Activated T-helper 1 cell treated with anti-CD3 and anti-CD28 coated beads, Interleukin-2, amount 50 U/mL, for 16 hours (primary cell): ENCODE results near the gene NFU1.
"Not testable (repeated sequence)": the region's sequence is repeated elsewhere in the genome, so short reads cannot be mapped to it uniquely, and the experiment has no call there.

Source experiments
- DNase-seq, 2 donors: peaks; one replicate each; pipeline ENCODE4 v3.0.0-alpha.2; 2020; ENCODE audit warnings: low read depth in 1 of 2, low spot score in 1 of 2

The NFU1 gene

GRCh38 chr2:69450735-69451416 is 13.6 kb upstream of the NFU1 start:
- no peak for DNase-seq

GRCh38 chr2:69449906-69450305 is 12.7 kb upstream of the NFU1 start:
- DNase-seq, result no peak

- not testable (repeated sequence) for DNase-seq
Observed at GRCh38 chr2:69443673-69444072, 6.4 kb upstream of the NFU1 start.

- DNase-seq, result not testable (repeated sequence)
Observed at GRCh38 chr2:69439499-69439898, 2.3 kb upstream of the NFU1 start.

- no peak for DNase-seq
Observed at GRCh38 chr2:69438580-69438979, 1.3 kb upstream of the NFU1 start.

- no peak for DNase-seq
Observed at GRCh38 chr2:69437751-69438154, 518 bp upstream of the NFU1 start.

GRCh38 chr2:69436596-69436937 is 668 bp downstream of the NFU1 start:
- DNase-seq, result no peak

GRCh38 chr2:69434753-69435152 is 2.5 kb downstream of the NFU1 start:
- no peak for DNase-seq

GRCh38 chr2:69429491-69430183 is 7.6 kb downstream of the NFU1 start:
- DNase-seq, result no peak

GRCh38 chr2:69428981-69429380 is 8.3 kb downstream of the NFU1 start:
- DNase-seq, result no peak

- DNase-seq, result no peak
Observed at GRCh38 chr2:69424419-69424818, 12.8 kb downstream of the NFU1 start.

- no peak for DNase-seq
Observed at GRCh38 chr2:69422198-69422597, 15.0 kb downstream of the NFU1 start.

- not testable (repeated sequence) for DNase-seq
Observed at GRCh38 chr2:69419111-69419510, 18.1 kb downstream of the NFU1 start.

- DNase-seq, result no peak
Observed at GRCh38 chr2:69416147-69416546, 21.1 kb downstream of the NFU1 start.

GRCh38 chr2:69411120-69411519 is 26.1 kb downstream of the NFU1 start:
- no peak for DNase-seq

GRCh38 chr2:69405306-69405705 is 31.9 kb downstream of the NFU1 start:
- DNase-seq, result no peak

- no peak for DNase-seq
Observed at GRCh38 chr2:69400121-69400520, 37.1 kb downstream of the NFU1 start.

- DNase-seq, result no peak
Observed at GRCh38 chr2:69397234-69397633, 40.0 kb downstream of the NFU1 start.

- no peak for DNase-seq
Observed at GRCh38 chr2:69395866-69396265, 41.4 kb downstream of the NFU1 start.

GRCh38 chr2:69393963-69394362 is 43.3 kb downstream of the NFU1 start:
- no peak for DNase-seq

GRCh38 chr2:69390471-69390870 is 46.8 kb downstream of the NFU1 start:
- no peak for DNase-seq

GRCh38 chr2:69390001-69390400 is 47.2 kb downstream of the NFU1 start:
- no peak for DNase-seq

- no peak for DNase-seq
Observed at GRCh38 chr2:69389271-69389670, 48.0 kb downstream of the NFU1 start.
